Dermis blood vessel endothelial cell (primary cell): ENCODE measurements around the gene TMEM131L. TPM values are rescaled to one million over a fixed set of nuclear protein-coding genes. Genes with fewer than 3 reads are reported as not detected.
"Not testable (repeated sequence)": the region's sequence is repeated elsewhere in the genome, so short reads cannot be mapped to it uniquely, and the experiment has no call there.

ENCODE experiments used
- DNase-seq: peaks from one replicate; pipeline ENCODE4 v3.0.0; 2010
- total RNA-seq: library from RNA; depleted of rRNA; stranded (reverse); fragments of >200 nt; gene quantifications from 2 replicates; pipeline ENCODE4 v1.2.3, GENCODE V29; 2014

The TMEM131L gene
- total RNA-seq, 1 donor from 2014 or later: 16.2 TPM

DNA sequence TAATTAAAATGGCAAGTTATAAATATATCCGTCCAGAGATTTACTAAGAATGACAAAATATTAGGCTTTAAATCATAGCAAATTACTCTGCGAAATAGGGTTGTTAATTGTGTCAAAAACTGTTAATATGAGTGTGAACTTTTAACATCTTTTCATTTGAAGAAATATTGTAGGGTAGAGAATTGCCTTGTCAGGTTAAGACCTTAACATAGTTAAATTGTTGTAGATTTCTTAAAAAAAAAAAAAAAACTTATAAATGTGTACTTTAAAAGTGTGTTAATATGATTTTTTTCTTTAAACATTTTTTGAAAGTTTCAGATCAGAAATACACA lies 110.2 kb downstream of the TMEM131L start:
- no peak for DNase-seq

DNA sequence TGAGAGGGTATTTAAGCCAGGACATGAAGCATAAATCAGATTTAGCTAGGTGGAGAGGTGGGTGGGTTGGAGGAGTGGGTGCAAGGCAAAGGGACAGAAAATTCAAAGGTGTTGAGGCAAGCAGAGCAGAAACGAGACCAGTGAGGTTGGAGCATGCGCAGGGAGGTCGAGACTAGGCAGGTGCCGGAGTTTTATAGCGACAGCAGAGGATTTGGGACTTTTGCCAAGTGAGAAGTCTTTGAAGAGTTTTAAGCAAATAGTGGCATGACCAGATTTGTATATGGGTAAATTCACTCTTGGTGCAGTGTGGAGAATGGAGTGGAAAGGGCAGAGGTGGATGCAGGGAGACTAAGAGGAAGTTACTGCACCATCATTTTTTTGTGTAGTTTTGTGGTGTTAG lies 110.9 kb downstream of the TMEM131L start:
- no peak for DNase-seq

DNA sequence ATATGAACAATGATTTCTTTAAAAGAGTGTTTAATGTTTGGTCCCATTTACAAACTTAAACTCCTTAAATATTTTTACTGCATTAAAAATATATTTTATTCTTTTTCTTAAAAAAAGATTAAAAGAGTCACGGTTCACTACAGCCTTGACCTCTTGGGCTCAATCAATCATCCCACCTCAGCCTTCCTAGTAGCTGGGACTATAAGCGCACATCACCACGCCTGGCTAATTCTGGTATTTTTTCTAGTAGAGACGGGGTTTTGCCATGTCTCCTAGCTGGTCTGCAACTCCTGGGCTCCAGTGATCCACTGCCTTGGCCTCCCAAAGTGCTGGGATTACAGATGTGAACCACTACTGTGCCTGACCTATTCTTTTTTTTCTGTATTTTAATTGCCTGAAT lies 113.2 kb downstream of the TMEM131L start:
- DNase-seq: no peak

DNA sequence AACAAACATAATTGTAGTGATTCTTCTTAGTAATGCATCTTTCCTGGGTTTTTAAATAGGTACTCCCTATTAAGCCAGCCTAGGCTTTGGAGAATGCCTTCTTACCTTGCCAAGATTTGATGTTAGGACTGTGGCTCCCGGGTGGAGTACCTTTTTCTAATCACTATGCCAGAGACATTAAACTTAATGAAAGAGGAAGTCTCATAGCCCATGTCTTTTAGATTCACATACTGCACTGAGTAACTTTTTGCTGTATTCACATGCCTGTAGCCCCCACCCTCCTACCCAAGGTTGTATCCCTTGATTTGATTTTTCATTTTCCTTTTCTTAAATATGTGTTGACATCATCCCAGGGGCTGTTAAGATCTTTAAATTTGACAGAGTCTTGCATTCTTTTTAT lies 113.7 kb downstream of the TMEM131L start:
- DNase-seq: no peak

DNA sequence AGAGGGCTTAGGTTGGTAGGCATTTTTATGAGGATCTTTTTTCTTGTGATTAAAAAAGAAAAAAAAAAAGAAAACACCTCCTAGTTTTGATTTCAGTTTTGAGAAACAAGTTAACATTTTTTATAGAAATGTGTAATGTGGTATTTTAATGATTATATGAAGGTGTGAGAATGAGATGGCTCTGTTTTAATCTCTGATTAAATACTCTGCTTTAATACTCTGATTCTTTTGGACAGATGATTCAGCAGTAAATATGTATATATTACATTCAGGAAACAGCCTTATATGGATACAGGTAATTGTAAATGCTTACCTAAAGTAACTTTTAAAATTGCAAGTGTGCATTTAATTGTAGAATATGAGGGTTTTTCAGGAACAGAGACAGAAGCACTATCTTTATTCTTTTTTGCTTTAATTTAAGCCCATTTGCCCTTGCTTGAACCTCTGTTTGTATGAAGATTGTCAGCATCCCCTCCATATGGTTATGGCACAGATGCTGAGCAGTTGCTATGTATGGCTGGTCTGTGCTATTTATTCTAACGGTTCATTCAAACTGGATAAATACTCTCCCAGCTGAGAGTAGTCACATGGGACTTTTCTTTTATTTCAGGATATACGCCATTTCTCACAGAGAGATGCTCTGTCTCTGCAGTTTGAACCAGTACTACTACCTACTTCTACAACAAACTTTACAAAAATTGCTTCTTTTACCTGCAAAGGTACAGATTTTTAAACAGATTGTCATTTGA lies 117.0 kb downstream of the TMEM131L start:
- DNase-seq: no peak

- no peak for DNase-seq
Measured at GRCh38 chr4:153585026-153585425, 118.9 kb downstream of the TMEM131L start.

DNA sequence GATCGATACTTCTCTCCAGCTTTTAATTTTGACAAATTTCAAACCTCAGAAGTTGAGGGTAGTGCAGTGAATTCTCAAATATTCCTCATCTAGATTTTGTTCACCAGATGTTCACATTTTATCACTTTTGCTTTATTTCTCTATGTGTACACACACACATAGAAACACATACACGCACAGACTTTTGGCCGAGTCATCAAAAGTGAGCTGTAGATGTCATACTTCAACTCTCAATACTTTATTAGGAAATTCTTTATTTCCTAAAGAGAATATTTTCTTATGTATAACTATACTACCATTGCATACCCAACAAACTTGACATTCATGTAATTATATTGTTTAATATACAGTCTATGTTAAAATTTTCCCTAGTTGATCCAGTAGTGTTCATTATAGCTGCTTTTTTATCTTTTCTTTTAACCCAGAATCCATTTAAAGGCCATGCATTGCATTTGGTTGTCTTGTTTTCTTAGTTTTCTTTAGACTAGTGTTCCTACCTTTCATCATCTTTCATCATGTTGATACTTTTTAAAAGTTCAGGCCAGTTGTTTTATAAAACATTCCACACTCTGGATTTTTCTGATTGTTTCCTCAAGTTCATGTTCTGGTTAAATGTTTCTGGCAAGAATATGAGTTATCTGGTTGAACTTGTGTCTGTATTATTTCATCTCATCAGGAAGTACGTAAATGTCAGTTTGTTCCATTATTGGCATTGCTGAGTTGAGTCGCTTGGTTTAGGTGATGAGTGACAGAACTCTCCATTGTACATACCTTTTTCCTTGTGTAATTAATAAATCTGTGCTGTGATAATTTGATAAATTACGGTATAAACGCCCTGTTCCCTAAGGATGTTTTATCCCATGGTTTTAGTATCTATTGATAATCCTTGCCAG lies 123.8 kb downstream of the TMEM131L start:
- no peak for DNase-seq

DNA sequence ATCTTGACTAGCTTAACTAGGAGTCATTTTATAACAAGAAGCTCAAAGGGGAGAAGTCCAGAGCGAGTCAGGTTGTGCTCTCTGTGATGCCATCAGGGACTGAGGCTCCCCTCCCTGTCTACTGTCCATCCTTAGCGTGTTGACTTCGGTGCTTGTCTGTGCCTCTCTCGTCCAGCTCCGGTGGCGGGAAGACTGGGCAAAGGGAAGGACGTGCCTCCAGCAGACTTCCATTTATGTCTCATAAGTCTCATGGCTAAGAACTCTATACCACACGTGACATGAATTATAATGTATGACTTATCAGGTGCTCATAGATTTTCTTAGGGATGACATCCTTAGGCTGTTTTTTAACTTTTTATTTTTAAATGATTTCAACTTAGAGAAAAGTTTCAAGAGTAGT lies 125.3 kb downstream of the TMEM131L start:
- DNase-seq: no peak

DNA sequence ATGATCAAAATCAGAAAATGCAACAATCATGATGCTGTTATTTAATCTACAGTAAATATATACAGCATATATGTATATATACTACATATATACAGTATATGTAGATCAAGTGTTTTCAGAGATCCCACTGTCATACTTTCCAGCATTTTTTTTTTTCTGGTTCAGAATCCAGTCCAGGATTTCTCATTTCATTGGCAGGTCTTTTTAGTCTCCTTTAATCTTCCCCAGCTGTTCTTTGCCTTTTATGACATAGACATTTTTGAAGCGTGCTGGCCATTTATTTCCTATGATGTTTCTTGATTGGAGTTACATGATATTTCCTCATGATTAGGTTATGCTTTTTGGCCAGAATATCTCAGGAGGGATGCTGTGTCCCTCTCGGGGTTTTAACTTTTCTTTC lies 125.9 kb downstream of the TMEM131L start:
- DNase-seq: no peak

GRCh38 chr4:153593161-153593560 lies 127.0 kb downstream of the TMEM131L start:
- no peak for DNase-seq

GRCh38 chr4:153594210-153594609 lies 128.1 kb downstream of the TMEM131L start:
- no peak for DNase-seq

GRCh38 chr4:153595894-153596601 lies 129.9 kb downstream of the TMEM131L start:
- DNase-seq: no peak

- DNase-seq: no peak
Measured at GRCh38 chr4:153602758-153603157, 136.6 kb downstream of the TMEM131L start.

DNA sequence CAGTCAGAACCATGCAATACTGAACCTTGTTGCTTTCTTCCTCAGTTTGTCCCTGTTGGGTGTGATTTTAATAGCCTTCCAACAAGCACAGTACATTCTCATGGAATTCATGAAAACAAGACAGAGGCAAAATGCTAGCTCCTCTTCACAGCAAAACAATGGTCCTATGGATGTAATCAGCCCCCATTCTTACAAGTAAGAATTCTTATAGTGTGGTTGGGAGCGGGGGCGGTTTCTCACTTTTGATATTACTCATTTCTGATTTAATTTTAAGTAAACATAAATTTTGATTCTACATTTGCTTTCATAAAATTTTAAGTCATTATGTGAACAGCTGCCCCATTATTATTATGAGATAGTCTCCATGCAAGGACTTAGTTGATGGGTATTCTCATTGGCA lies 137.1 kb downstream of the TMEM131L start:
- no peak for DNase-seq

- DNase-seq: no peak
Measured at GRCh38 chr4:153603835-153604234, 137.7 kb downstream of the TMEM131L start.

DNA sequence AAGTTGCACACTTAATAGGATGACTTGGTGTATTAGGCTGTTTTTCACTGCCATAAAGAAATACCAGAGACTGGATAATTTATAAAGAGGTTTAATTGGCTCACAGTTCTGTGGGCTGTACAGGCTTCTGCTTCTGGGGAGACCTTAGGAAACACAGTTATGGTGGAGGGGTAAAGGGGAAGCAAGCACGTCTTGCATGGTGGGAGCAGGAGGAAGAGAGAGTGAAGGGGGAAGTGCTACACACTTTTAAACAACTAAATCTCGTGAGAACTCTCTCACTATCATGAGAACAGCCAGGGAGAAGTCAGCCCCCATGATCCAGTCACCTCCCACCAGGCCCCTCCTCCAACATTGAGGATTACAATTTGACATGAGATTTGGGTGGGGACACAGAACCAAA lies 142.9 kb downstream of the TMEM131L start:
- DNase-seq: not testable (repeated sequence)

DNA sequence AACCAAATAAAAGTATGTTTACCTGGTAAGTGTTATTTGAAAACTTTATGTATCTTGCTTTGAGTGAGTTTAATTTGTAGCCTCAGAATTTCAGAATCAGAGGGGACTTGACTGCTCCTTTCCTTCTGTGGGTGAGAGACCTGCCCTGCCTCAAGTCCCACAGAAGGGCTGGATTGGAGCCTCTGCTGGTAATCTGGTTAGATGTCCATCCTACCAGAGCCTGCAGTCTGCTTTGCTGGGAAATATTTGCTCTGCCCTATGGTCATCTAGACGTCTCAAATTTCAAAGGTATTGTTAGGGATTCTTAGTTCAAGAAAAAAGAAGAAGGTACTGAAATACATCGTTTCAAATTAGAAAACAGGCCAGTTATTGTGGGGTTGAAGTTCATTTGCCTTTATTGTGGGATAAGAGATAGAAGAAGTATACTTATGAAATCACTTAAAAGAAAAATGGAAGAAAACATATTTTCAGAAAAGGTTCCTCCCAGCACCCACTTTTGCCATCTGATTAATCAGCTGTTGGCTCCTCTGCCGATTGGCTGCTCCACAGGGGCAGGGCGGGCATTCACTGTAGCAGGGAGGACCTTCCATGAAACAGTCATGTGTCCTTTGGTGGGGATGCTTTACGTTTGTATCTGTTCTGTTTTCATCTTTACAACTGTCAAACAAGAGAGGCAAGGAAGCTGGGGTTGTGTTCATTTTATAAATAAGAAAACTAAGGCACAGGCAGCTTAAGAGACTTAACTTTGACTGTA lies 144.6 kb downstream of the TMEM131L start:
- no peak for DNase-seq

DNA sequence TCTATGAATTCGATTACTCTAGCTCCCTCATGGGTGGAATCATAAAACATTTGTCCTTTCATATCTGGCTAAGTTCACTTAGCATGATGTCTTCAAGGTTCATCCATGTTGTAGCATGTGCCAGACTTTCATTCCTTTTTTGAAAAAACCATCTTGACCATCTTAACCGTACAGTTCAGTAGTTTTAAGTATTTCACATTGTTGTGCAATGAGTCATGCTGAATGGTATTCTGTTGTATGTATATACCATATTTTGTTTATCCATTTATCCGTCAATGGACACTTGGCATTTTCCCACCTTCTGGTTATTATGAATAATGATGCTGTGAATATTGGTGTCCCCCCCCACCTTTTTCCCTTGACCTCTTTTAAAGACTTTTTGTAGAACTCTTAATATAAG lies 145.5 kb downstream of the TMEM131L start:
- DNase-seq: peak; percentile 38

DNA sequence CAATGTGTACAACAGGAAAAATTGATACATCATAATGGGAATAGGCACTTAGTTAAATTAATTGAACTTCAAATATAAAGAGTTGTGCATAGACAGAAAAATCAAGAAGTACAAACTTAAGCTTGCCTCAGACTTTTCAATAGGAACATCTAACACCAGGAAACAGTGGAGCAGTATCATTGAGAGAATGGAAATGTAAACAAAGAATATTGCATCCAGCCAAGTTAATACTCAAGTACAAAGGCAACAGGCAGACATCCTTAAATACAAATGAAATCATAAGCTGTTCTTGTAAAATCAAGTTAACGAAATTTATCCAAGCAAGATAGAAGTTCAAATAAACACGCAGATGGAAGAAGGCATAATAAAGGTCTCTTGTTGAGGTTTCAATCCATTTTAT lies 146.7 kb downstream of the TMEM131L start:
- DNase-seq: no peak

DNA sequence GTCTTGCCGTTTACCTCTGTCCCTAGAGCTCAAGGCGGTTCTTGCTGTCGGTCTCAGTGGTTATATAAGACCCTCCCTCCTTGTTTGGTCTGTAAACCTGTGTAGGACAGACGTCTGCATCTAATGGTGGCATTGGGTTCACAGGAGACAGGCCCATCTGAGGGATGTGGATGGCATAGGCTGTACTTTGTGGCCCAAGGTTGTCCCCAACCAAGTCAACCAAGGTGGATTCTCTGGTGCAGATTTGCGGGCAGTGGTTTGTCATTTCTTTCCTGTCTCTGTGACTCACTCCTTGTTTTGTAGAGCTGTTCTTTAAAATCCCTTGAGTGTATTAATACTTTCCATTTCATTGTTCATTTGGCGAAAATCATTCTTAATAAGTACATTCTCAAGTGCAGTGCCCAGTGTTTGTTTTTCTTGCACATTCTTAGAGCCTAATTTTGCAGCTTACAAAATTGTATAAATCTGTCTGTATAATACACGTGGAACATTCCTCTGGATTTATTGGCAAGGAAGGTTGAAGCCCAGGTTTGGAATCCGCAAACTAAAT lies 149.9 kb downstream of the TMEM131L start:
- peak; percentile 68 for DNase-seq

DNA sequence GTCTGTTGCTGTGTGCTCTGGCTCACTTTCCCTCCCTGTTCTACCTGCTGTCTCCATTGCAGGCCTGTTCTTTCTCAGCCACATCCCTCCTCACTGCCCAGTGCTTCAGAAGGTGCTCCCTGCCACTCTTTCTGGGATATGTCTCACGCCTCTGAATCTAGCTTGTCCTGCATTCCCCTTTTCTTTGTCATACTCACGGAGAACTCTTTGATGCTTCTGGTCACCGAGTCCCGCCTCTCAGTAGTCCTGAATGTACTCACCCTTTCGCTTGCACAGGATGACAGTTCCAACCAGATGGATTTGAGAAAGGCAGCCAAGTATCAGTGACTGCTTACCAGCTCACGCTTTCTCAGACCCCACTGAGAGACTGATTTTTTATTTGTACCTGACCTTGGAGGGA lies 152.7 kb downstream of the TMEM131L start:
- no peak for DNase-seq

- no peak for DNase-seq
Measured at GRCh38 chr4:153619811-153620210, 153.7 kb downstream of the TMEM131L start.
